Activated T-cell treated with anti-CD3 and anti-CD28 coated beads, Interleukin-2, amount 50 U/mL, for 4 hours (primary cell): ENCODE measurements around the gene FLVCR1. TPM values are rescaled to one million over a fixed set of nuclear protein-coding genes. Genes with fewer than 3 reads are reported as not detected.

ENCODE experiments used
- ATAC-seq, 2 donors: fragments of 200-7000 bp; cut with Tn5 transposase; one replicate each; pipeline ENCODE4 v1.10.0; 2021
- DNase-seq: peaks from one replicate; pipeline ENCODE4 v3.0.0-alpha.2; 2020
- H3K27me3 Mint-ChIP-seq: one replicate; pipeline ENCODE4 v1.8.0; 2021; ENCODE audit warnings: low read depth, mixed read lengths
- H3K36me3 Mint-ChIP-seq: one replicate; pipeline ENCODE4 v1.8.0; 2022; ENCODE audit warnings: mixed read lengths; ENCODE audit not compliant: insufficient read depth
- H3K4me1 Mint-ChIP-seq: one replicate; pipeline ENCODE4 v1.8.0; 2021; ENCODE audit warnings: low read depth, mixed read lengths
- H3K4me3 Mint-ChIP-seq: one replicate; pipeline ENCODE4 v1.8.0; 2021; ENCODE audit warnings: mild to moderate bottlenecking, moderate library complexity, mixed read lengths
- H3K9me3 Mint-ChIP-seq: one replicate; pipeline ENCODE4 v1.8.0; 2021; ENCODE audit warnings: mixed read lengths
- total RNA-seq, 3 donors: library from RNA; stranded (reverse); gene quantifications; one replicate each; pipeline ENCODE4 v1.2.1, GENCODE V29; 2021

The FLVCR1 gene
- total RNA-seq, 3 donors from 2014 or later: 10.2 to 14.7 (median 14.0) TPM

DNA sequence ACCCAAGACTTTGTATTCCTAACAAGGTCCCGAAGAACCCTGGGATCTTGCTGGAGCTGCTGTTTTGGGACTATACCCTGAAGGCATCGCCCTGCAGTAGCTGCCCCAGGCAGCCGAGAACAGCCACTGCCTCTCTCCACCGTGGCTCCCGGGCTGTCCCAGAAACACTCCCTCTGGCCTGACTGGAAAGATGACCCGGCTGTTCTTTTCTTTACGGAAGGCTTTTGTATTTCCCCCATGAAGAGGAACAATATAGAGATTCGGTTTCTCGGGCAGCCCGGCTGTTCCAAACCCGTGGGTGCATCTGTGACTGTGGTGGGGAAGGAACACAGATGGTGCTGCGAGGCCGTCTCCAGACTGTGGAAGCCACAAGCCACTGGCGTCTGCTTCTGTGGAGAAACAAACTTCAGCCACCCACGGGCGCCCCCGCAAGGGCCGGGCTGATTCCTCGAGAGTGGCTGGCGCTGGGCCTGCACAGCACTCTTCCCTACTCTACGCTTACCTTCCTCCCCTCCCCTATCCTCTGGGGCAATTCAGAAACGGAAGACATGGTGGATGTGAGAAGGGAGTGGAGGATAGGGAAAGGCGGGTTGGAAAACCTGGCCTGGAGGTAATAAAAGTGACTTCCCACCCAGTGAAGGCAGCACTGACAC lies 58.5 kb downstream of the FLVCR1 start:
- ATAC-seq: peak in 1 of 2 donors; percentile 10
- no peak overlapping the region for H3K4me3 Mint-ChIP-seq

DNA sequence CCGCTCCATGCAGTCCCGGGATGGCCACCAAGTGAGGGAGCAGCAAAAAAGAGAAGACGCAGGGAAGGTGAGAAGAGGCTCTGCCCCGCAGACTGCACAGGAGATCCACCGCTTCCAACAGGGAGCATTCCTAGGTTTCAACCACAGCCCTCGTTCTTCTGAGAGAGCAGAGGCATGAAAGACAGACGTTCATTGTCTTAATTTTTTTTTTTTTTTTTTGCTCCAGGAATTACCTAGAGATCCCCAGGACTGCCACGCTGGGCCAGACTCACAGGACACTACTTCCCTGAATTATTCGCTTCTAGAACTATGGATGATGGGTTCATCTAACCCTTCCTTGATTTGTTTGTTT lies 59.0 kb downstream of the FLVCR1 start:
- no peaks in the 10 kb centered on the region for H3K36me3 Mint-ChIP-seq
- H3K9me3 Mint-ChIP-seq: no peaks in the 10 kb centered on the region
- no peaks in the 10 kb centered on the region for H3K4me1 Mint-ChIP-seq
- H3K4me3 Mint-ChIP-seq: no peak overlapping the region
- ATAC-seq (no peak), DNase-seq (no peak)
- H3K27me3 Mint-ChIP-seq: peaks cover 18% of the 10 kb centered on the region

More for the DNA sequence above, 58.5 kb downstream of the FLVCR1 start:
- Mint-ChIP-seq H3K4me1 (no peaks in the 10 kb centered on the region), H3K27me3 (peaks cover 18% of the 10 kb centered on the region), H3K9me3 (no peaks in the 10 kb centered on the region), H3K36me3 (no peaks in the 10 kb centered on the region)
- no peak for DNase-seq

DNA sequence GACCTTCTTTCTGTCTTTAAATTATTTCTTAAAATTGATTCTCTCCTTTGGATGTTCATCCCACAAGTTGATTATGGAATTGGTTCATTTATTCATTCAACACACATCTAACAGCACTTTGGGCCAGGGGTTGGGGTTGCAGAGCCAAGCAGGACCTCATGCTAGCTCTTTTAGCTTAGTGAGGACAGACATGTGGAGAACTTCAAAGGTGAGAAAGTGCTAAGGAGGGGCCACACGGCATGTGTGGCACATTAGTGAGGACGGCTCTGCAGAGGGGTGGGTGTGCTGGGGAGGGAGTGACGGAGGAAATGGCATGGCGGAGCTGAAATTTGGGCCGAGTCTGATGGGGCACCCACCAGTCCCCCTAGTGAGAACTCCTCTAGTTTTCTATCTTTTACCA lies 59.8 kb downstream of the FLVCR1 start:
- Mint-ChIP-seq H3K27me3 (peaks cover 18% of the 10 kb centered on the region), H3K4me3 (no peak overlapping the region), H3K4me1 (no peaks in the 10 kb centered on the region), H3K9me3 (no peaks in the 10 kb centered on the region), H3K36me3 (no peaks in the 10 kb centered on the region)
- DNase-seq (no peak), ATAC-seq (no peak)

DNA sequence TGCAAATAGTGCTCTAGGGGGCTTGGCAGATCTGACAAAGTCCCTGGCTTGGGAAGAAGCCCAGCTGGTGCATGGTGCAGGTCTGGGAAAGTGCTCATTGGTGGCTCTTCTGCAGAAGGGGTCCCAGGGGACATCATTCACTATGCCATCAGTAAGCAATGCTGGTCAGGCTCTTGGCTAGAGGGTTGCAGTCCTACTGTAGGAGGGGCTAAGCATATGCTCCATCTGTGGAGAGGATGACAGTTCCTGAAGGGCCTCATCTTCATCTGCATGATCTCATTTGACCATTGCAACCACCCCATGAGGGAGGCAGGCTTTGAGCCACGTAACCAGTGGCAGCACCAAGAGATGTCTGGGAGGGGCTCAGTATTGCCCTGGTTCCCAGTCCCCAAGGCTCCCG lies 60.7 kb downstream of the FLVCR1 start:
- H3K9me3 Mint-ChIP-seq: no peaks in the 10 kb centered on the region
- H3K27me3 Mint-ChIP-seq: peaks cover 18% of the 10 kb centered on the region
- DNase-seq: no peak
- ATAC-seq: no peak
- no peaks in the 10 kb centered on the region for H3K36me3 Mint-ChIP-seq
- no peaks in the 10 kb centered on the region for H3K4me1 Mint-ChIP-seq
- no peak overlapping the region for H3K4me3 Mint-ChIP-seq

DNA sequence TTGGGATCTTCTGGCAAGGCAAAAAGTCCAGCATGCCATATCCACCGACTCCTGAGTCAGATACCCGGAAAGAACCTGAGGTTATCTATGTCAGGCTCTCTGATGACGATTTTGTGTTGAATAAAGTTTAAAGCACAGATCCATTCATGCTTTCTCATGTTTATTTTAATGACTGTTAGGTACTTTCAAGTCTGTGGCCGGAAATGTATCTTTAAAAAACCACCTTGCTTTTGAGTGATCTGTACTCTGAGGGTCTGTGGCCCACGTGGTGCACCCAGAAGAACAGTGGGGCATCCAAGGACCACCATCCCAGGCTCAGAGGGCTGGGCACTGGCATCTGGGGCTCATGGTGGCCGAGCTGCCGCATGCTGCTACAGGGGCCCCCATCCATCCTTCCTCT lies 62.2 kb downstream of the FLVCR1 start:
- H3K9me3 Mint-ChIP-seq: no peaks in the 10 kb centered on the region
- DNase-seq (no peak), ATAC-seq (no peak)
- peaks cover 18% of the 10 kb centered on the region for H3K27me3 Mint-ChIP-seq
- no peaks in the 10 kb centered on the region for H3K36me3 Mint-ChIP-seq
- no peak overlapping the region for H3K4me3 Mint-ChIP-seq
- no peaks in the 10 kb centered on the region for H3K4me1 Mint-ChIP-seq

DNA sequence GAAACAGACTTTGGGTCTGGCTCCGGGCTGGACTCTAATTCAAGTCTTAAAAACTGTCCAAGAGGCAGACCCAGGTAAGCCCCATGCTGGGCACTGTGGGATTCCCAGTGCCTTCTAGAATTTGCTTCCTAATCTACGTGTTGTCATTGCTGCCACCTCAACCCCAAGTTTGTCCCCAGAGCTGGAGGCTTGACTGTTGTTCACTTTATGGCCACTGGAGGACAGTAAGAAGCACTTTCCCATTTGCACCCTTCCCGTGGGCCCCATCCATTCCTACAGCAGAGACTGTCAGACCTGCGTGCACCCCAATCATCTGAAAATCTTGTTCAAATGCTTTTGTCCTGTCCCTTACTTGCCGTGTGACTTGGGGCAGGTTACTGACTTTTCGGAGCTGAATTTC lies 62.8 kb downstream of the FLVCR1 start:
- peaks cover 18% of the 10 kb centered on the region for H3K27me3 Mint-ChIP-seq
- ATAC-seq: no peak
- H3K36me3 Mint-ChIP-seq: no peaks in the 10 kb centered on the region
- DNase-seq: no peak
- no peaks in the 10 kb centered on the region for H3K4me1 Mint-ChIP-seq
- no peak overlapping the region for H3K4me3 Mint-ChIP-seq
- no peaks in the 10 kb centered on the region for H3K9me3 Mint-ChIP-seq

DNA sequence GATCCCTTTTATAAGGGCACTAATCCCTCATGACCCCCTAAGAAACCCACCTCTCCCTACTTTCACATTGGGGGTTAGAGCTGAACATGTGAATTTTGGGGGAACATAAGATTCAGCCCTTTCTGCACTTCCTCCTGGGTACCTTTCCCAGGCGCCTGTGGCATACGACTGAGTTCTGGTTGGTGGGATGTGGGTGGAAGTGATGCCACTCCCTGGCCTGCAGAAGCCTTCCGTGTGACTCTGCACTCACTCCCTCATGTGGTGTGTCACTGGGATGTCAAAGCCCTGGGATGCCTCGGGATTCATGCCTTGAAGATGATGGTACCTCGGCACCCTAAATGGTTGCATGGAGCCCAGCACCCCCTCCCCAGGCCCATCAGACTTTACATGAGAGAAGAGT lies 63.9 kb downstream of the FLVCR1 start:
- Mint-ChIP-seq H3K4me3 (no peak overlapping the region), H3K27me3 (peaks cover 7% of the 10 kb centered on the region), H3K36me3 (no peaks in the 10 kb centered on the region), H3K4me1 (no peaks in the 10 kb centered on the region), H3K9me3 (no peaks in the 10 kb centered on the region)
- no peak for DNase-seq
- ATAC-seq: no peak

GRCh38 chr1:212926372-212926771 lies 68.3 kb downstream of the FLVCR1 start:
- H3K4me1 Mint-ChIP-seq: no peaks in the 10 kb centered on the region
- DNase-seq: no peak
- H3K36me3 Mint-ChIP-seq: no peaks in the 10 kb centered on the region
- H3K9me3 Mint-ChIP-seq: no peaks in the 10 kb centered on the region
- ATAC-seq: no peak
- H3K27me3 Mint-ChIP-seq: peaks cover 2% of the 10 kb centered on the region
- no peak overlapping the region for H3K4me3 Mint-ChIP-seq

GRCh38 chr1:212928323-212929291 lies 70.5 kb downstream of the FLVCR1 start:
- DNase-seq (no peak), ATAC-seq (no peak)
- H3K27me3 Mint-ChIP-seq: peaks cover 2% of the 10 kb centered on the region
- H3K9me3 Mint-ChIP-seq: no peaks in the 10 kb centered on the region
- no peaks in the 10 kb centered on the region for H3K4me1 Mint-ChIP-seq
- H3K36me3 Mint-ChIP-seq: no peaks in the 10 kb centered on the region
- no peak overlapping the region for H3K4me3 Mint-ChIP-seq

DNA sequence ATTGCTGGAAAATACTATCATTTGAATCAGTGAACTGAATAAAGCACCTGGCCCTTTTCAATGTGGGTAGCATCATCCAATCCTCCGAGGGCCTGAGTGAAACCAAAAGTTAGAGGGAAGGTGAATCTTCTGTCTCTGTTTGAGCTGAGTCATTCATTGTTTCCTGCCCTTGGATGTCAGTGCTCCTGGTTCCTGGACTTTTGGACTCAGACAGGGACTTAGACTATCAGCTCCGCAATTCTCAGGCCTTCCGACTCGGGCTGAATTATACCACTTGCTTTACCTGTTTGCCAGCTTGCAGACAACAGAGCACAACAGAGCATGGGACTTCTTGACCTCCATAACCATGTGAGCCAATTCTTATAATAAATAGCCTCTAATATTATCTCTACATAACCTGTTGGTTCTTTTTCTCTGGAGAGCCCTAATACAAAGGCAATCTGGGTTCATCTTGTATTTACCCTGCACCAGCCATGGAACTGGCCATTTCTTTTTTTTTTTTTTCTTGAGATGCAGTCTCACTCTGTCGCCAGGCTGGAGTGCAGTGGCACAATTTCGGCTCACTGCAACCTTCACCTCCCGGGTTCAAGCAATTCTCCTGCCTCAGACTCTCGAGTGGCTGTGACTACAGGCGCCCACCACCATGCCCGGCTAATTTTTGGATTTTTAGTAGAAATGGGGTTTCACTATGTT lies 73.1 kb downstream of the FLVCR1 start:
- Mint-ChIP-seq H3K27me3 (peaks cover 2% of the 10 kb centered on the region), H3K9me3 (no peaks in the 10 kb centered on the region), H3K36me3 (no peaks in the 10 kb centered on the region), H3K4me3 (no peak overlapping the region), H3K4me1 (no peaks in the 10 kb centered on the region)
- ATAC-seq (no peak), DNase-seq (no peak)

GRCh38 chr1:212933815-212934471 lies 75.9 kb downstream of the FLVCR1 start:
- ATAC-seq: no peak
- Mint-ChIP-seq H3K4me1 (no peaks in the 10 kb centered on the region), H3K9me3 (no peaks in the 10 kb centered on the region), H3K36me3 (no peaks in the 10 kb centered on the region), H3K4me3 (no peak overlapping the region), H3K27me3 (peaks cover 2% of the 10 kb centered on the region)
- DNase-seq: no peak

DNA sequence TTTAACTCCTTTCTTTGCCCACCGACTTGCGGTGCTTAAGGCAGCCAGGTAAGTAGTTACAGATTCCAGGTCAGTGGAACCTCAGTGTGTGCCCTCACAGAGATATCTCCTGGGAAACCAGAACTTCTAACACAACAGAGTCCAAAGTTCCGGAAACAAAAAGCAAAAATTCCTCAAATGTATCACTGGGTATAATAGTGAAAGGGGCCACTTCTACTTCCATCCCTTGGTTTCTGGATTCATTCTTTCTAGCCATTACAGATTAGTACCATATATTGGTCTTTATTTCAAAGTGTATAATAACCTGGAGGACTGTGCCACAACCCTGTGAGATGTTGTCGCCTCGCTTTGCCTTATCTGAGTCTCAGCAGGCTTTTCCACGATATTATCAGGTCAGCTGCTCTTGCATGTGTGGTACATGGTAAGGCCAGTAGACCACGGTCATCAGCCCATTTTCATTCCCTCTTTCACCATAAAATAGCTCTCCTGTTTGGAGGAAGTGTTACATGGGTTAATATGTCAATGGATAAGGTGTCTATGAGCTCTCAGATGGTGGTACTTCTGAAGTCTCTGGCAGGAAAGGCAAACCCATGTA lies 77.4 kb downstream of the FLVCR1 start:
- H3K36me3 Mint-ChIP-seq: no peaks in the 10 kb centered on the region
- peaks cover 2% of the 10 kb centered on the region for H3K27me3 Mint-ChIP-seq
- H3K9me3 Mint-ChIP-seq: peaks cover 8% of the 10 kb centered on the region
- no peak for DNase-seq
- no peak overlapping the region for H3K4me3 Mint-ChIP-seq
- H3K4me1 Mint-ChIP-seq: no peaks in the 10 kb centered on the region
- no peak for ATAC-seq

GRCh38 chr1:212937034-212937433 lies 79.0 kb downstream of the FLVCR1 start:
- Mint-ChIP-seq H3K27me3 (no peaks in the 10 kb centered on the region), H3K4me3 (no peak overlapping the region), H3K36me3 (no peaks in the 10 kb centered on the region), H3K4me1 (no peaks in the 10 kb centered on the region), H3K9me3 (peaks cover 15% of the 10 kb centered on the region)
- ATAC-seq (no peak), DNase-seq (no peak)

GRCh38 chr1:212938846-212939245 lies 80.8 kb downstream of the FLVCR1 start:
- Mint-ChIP-seq H3K36me3 (no peaks in the 10 kb centered on the region), H3K4me3 (no peak overlapping the region), H3K4me1 (no peaks in the 10 kb centered on the region), H3K27me3 (no peaks in the 10 kb centered on the region), H3K9me3 (peaks cover 15% of the 10 kb centered on the region)
- no peak for ATAC-seq
- DNase-seq: no peak
